PC-9 (cell line): ENCODE results near the gene UBA6. TPM values are rescaled to one million over a fixed set of nuclear protein-coding genes. Genes with fewer than 3 reads are reported as not detected.

Experiments
- BruUV-seq: library from RNA; stranded (reverse); fragments of 400-500 nt; replicated peaks from 2 replicates; lab custom pipeline; 2021; lab: Mats Ljungman, UMichigan
- CTCF ChIA-PET: fragments of 300-600 bp; sonication (Branson Sonifier 250); formaldehyde crosslinking; loops from one replicate; lab custom pipeline; 2022; ENCODE audit warnings: antibody characterized with exemption; lab: Charles Lee
- POLR2A ChIA-PET: fragments of 300-600 bp; sonication (Branson Sonifier 250); formaldehyde crosslinking; loops from one replicate; lab custom pipeline; 2022; ENCODE audit warnings: antibody characterized with exemption; ENCODE audit not compliant: unreplicated experiment; lab: Charles Lee
- DNase-seq, 2 experiments: peaks; one replicate each; pipeline versions ENCODE4 v3.0.0 to v3.0.0-alpha.2; 2015 to 2022; ENCODE audit warnings: mixed read lengths in 1 of 2
- H2AFZ ChIP-seq: fragments of 200-600 bp; sonication (generic); 2 replicates; pipeline ENCODE4 v1.8.1; 2017; ENCODE audit warnings: antibody characterized with exemption
- H3F3A ChIP-seq: fragments of 200-600 bp; sonication (generic); 2 replicates; pipeline ENCODE4 v1.8.1; 2017; ENCODE audit warnings: antibody characterized with exemption, mild to moderate bottlenecking, low read depth; ENCODE audit not compliant: insufficient read depth
- H3K27ac ChIP-seq: fragments of 200-600 bp; sonication (generic); 2 replicates; pipeline ENCODE4 v1.6.1; 2016; ENCODE audit warnings: mixed run types
- H3K27me3 ChIP-seq: fragments of 200-600 bp; sonication (generic); 2 replicates; pipeline ENCODE4 v1.6.1; 2016; ENCODE audit warnings: low read depth, mixed run types; ENCODE audit not compliant: insufficient read depth
- H3K36me3 ChIP-seq: fragments of 200-600 bp; sonication (generic); 2 replicates; pipeline ENCODE4 v1.6.1; 2016; ENCODE audit warnings: low read depth, mixed run types
- H3K4me1 ChIP-seq: fragments of 200-600 bp; sonication (generic); replicated peaks from 2 replicates; pipeline ENCODE4 v1.6.1; 2016; ENCODE audit warnings: mixed run types; ENCODE audit not compliant: insufficient read depth
- H3K4me2 ChIP-seq: fragments of 200-600 bp; sonication (generic); 2 replicates; pipeline ENCODE4 v1.6.1; 2017; ENCODE audit warnings: mixed run types
- H3K4me3 ChIP-seq: fragments of 200-600 bp; sonication (generic); 2 replicates; pipeline ENCODE4 v1.6.1; 2016; ENCODE audit warnings: mixed run types
- H3K79me2 ChIP-seq: fragments of 200-600 bp; sonication (generic); 2 replicates; pipeline ENCODE4 v1.6.1; 2017; ENCODE audit warnings: low read depth, mixed run types
- H3K9me2 ChIP-seq: fragments of 200-600 bp; sonication (generic); 2 replicates; pipeline ENCODE4 v1.8.1; 2017; ENCODE audit warnings: mild to moderate bottlenecking; ENCODE audit not compliant: insufficient read depth
- H3K9me3 ChIP-seq: fragments of 200-600 bp; sonication (generic); 2 replicates; pipeline ENCODE4 v1.8.1; 2016; ENCODE audit warnings: low read depth; ENCODE audit not compliant: insufficient read depth
- H4K20me1 ChIP-seq: fragments of 200-600 bp; sonication (generic); 2 replicates; pipeline ENCODE4 v1.8.1; 2017; ENCODE audit not compliant: insufficient read depth
- EZH2 ChIP-seq: fragments of 200-600 bp; sonication (generic); IDR thresholded peaks from 2 replicates; pipeline ENCODE4 v1.8.0; 2017; ENCODE audit warnings: antibody characterized with exemption, low read depth
- intact Hi-C: fragments of 100-400 bp; cut with micrococcal nuclease; formaldehyde crosslinking; loops from one replicate; pipeline ENCODE4 v1.10.0; 2022; ENCODE audit not compliant: unreplicated experiment
- total RNA-seq: library from RNA; stranded (reverse); gene quantifications from 2 replicates; pipeline ENCODE4 v1.2.3, GENCODE V29; 2021
- TF ChIP-seq, protein P1 (sequence below): fragments of 200-600 bp; sonication (generic); conservative IDR thresholded peaks from 2 replicates; pipeline ENCODE4 v1.6.1; 2017; ENCODE audit warnings: mixed run types, antibody characterized with exemption, mild to moderate bottlenecking, moderate library complexity

Gene UBA6
- total RNA-seq, 1 experiment from 2014 or later, result 64.2 TPM

DNA sequence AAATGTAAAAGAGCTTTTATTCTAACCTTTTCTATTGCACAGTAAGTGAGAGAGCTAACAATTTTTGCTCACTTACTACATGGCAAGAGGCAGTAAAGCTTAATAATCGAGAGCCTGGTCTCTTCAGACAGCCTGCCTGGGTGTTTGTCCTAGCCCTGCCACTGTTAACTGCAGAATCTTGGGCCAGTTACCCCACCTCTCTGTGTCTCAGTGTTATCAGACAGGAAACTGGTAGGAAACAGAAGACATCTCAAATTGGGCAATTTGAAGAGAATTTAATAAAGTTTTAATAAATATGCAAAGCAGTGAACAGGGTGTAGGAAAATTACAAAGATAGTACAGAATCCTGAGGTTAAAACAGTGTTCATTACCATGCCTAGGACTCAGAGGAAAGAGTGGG lies 129.0 kb downstream of the UBA6 start:
- H3K27ac ChIP-seq, result no peak overlapping the region
- no peaks in the 10 kb centered on the region for H3K9me2 ChIP-seq
- no peaks in the 10 kb centered on the region for H3K79me2 ChIP-seq
- H3K4me2 ChIP-seq, result no peak overlapping the region
- intact Hi-C loops, result no loop called here
- no peaks in the 10 kb centered on the region for H3K4me1 ChIP-seq
- DNase-seq, result no peak
- H3K9me3 ChIP-seq, result no peaks in the 10 kb centered on the region
- no peaks in the 10 kb centered on the region for H4K20me1 ChIP-seq
- POLR2A ChIA-PET, result no interaction called here
- H3F3A ChIP-seq, result no peaks in the 10 kb centered on the region
- TF ChIP-seq EZH2, result no peak
- TF ChIP-seq, protein P1, sequence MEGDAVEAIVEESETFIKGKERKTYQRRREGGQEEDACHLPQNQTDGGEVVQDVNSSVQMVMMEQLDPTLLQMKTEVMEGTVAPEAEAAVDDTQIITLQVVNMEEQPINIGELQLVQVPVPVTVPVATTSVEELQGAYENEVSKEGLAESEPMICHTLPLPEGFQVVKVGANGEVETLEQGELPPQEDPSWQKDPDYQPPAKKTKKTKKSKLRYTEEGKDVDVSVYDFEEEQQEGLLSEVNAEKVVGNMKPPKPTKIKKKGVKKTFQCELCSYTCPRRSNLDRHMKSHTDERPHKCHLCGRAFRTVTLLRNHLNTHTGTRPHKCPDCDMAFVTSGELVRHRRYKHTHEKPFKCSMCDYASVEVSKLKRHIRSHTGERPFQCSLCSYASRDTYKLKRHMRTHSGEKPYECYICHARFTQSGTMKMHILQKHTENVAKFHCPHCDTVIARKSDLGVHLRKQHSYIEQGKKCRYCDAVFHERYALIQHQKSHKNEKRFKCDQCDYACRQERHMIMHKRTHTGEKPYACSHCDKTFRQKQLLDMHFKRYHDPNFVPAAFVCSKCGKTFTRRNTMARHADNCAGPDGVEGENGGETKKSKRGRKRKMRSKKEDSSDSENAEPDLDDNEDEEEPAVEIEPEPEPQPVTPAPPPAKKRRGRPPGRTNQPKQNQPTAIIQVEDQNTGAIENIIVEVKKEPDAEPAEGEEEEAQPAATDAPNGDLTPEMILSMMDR, result no peak
- CTCF ChIA-PET, result no interaction called here
- no peak overlapping the region for H2AFZ ChIP-seq
- H3K27me3 ChIP-seq, result no peaks in the 10 kb centered on the region
- no peak overlapping the region for H3K4me3 ChIP-seq
- H3K36me3 ChIP-seq, result no peaks in the 10 kb centered on the region
- BruUV-seq, result no TSS peak

DNA sequence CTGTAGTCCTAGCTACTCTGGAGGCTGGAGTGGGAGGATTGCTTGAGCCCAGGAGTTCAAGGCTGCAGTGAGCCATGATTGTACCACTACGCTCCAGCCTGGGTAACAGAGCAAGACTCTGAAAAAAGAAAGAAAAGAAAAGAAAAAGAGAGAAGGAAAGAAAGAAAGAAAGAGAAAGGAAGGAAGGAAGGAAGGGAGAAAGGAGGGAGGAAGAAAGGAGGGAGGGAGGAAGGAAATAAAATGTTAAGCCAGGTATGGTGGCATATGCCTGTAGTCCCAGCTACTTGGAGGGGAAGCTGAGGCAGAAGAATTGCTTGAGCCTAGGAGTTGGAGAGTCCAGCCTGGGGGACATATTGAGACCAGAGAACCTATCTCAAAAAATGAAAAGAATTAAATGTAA lies 130.4 kb downstream of the UBA6 start:
- Histone ChIP-seq H3K4me1 (no peaks in the 10 kb centered on the region), H3F3A (no peaks in the 10 kb centered on the region), H3K4me3 (no peak overlapping the region), H3K9me3 (no peaks in the 10 kb centered on the region), H3K4me2 (no peak overlapping the region), H3K79me2 (no peaks in the 10 kb centered on the region), H2AFZ (no peak overlapping the region), H3K27me3 (no peaks in the 10 kb centered on the region), H3K9me2 (no peaks in the 10 kb centered on the region), H4K20me1 (no peaks in the 10 kb centered on the region), H3K36me3 (no peaks in the 10 kb centered on the region), H3K27ac (no peak overlapping the region)
- TF ChIP-seq, protein P1, result no peak
- no peak for TF ChIP-seq EZH2
- ChIA-PET CTCF (no interaction called here), POLR2A (no interaction called here)
- intact Hi-C loops, result no loop called here
- BruUV-seq, result no TSS peak
- no peak for DNase-seq

DNA sequence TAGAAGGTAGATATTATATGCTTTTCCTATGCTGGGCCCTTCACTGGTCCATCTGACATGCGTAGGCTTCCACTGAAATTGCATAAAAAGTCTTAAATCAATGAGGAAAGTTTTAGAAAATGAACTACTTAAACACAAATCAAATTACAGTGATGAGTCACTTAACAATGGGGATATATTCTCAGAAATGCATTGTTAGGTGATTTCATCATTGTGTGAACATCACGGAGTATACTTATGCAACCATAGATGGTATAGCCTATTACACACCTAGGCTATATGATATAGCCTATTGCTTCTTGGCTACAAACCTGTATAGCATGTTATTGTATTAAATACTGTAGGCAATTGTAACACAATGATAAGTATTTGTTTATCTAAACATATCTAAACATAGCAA lies 132.1 kb downstream of the UBA6 start:
- no peaks in the 10 kb centered on the region for H3K9me2 ChIP-seq
- no peaks in the 10 kb centered on the region for H3K36me3 ChIP-seq
- H3F3A ChIP-seq, result no peaks in the 10 kb centered on the region
- no peaks in the 10 kb centered on the region for H3K79me2 ChIP-seq
- no peaks in the 10 kb centered on the region for H4K20me1 ChIP-seq
- BruUV-seq, result no TSS peak
- no peaks in the 10 kb centered on the region for H3K9me3 ChIP-seq
- CTCF ChIA-PET, result no interaction called here
- no peak overlapping the region for H3K4me3 ChIP-seq
- no peak overlapping the region for H3K4me2 ChIP-seq
- no peak for TF ChIP-seq EZH2
- TF ChIP-seq, protein P1, result no peak
- no peaks in the 10 kb centered on the region for H3K4me1 ChIP-seq
- POLR2A ChIA-PET, result no interaction called here
- no peak overlapping the region for H3K27ac ChIP-seq
- no peaks in the 10 kb centered on the region for H3K27me3 ChIP-seq
- intact Hi-C loops, result no loop called here
- no peak for DNase-seq
- no peak overlapping the region for H2AFZ ChIP-seq
